ENCODE results near the gene ZC3H18. TPM values are rescaled to one million over a fixed set of nuclear protein-coding genes. Genes with fewer than 3 reads are reported as not detected.

ZC3H18 gene
- total and polyA plus RNA-seq, 10 of the 15 experiments (the other 5 are each of a cell fraction or from before 2014, with no cell fraction given) = 1.0 to 58.3 (median 22.4) TPM

GRCh38 chr16:88673716-88674379, 103.6 kb downstream of the ZC3H18 start (continued):
- TF ChIP-seq, protein P1, sequence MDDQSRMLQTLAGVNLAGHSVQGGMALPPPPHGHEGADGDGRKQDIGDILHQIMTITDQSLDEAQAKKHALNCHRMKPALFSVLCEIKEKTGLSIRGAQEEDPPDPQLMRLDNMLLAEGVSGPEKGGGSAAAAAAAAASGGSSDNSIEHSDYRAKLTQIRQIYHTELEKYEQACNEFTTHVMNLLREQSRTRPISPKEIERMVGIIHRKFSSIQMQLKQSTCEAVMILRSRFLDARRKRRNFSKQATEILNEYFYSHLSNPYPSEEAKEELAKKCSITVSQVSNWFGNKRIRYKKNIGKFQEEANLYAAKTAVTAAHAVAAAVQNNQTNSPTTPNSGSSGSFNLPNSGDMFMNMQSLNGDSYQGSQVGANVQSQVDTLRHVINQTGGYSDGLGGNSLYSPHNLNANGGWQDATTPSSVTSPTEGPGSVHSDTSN (IDR thresholded peaks at IDR 0.05; ENCODE audit: insufficient replicate concordance, low read depth, low read length) = no peak
- TF ChIP-seq BCL11A (IDR thresholded peaks at IDR 0.05; ENCODE audit: low read depth, low read length) (0 out of 2 replicates have a peak, but pooled peaks have one; percentile 6), NFXL1 (IDR thresholded peaks at IDR 0.05; ENCODE audit: borderline replicate concordance) (no peak), ZSCAN29 (IDR thresholded peaks at IDR 0.05) (no peak), SMAD5 (IDR thresholded peaks at IDR 0.05; ENCODE audit: low read depth) (no peak), PKNOX1 (IDR thresholded peaks at IDR 0.05) (peak; percentile 7; the same call in 1 of the 2 replicates), HDGF (IDR thresholded peaks at IDR 0.05) (no peak), SMAD1 (IDR thresholded peaks at IDR 0.05; ENCODE audit: low read depth, partially characterized antibody) (no peak), SUPT20H (IDR thresholded peaks at IDR 0.05; ENCODE audit: borderline replicate concordance, control insufficient read depth, low read depth, low read length) (no peak), YBX1 (IDR thresholded peaks at IDR 0.05) (no peak)
- TF ChIP-seq, protein P2, sequence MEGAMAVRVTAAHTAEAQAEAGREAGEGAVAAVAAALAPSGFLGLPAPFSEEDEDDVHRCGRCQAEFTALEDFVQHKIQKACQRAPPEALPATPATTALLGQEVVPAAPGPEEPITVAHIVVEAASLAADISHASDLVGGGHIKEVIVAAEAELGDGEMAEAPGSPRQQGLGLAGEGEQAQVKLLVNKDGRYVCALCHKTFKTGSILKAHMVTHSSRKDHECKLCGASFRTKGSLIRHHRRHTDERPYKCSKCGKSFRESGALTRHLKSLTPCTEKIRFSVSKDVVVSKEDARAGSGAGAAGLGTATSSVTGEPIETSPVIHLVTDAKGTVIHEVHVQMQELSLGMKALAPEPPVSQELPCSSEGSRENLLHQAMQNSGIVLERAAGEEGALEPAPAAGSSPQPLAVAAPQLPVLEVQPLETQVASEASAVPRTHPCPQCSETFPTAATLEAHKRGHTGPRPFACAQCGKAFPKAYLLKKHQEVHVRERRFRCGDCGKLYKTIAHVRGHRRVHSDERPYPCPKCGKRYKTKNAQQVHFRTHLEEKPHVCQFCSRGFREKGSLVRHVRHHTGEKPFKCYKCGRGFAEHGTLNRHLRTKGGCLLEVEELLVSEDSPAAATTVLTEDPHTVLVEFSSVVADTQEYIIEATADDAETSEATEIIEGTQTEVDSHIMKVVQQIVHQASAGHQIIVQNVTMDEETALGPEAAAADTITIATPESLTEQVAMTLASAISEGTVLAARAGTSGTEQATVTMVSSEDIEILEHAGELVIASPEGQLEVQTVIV (IDR thresholded peaks at IDR 0.05; ENCODE audit: borderline replicate concordance, partially characterized antibody) = no peak
- TF ChIP-seq, protein P3, sequence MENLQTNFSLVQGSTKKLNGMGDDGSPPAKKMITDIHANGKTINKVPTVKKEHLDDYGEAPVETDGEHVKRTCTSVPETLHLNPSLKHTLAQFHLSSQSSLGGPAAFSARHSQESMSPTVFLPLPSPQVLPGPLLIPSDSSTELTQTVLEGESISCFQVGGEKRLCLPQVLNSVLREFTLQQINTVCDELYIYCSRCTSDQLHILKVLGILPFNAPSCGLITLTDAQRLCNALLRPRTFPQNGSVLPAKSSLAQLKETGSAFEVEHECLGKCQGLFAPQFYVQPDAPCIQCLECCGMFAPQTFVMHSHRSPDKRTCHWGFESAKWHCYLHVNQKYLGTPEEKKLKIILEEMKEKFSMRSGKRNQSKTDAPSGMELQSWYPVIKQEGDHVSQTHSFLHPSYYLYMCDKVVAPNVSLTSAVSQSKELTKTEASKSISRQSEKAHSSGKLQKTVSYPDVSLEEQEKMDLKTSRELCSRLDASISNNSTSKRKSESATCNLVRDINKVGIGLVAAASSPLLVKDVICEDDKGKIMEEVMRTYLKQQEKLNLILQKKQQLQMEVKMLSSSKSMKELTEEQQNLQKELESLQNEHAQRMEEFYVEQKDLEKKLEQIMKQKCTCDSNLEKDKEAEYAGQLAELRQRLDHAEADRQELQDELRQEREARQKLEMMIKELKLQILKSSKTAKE (IDR thresholded peaks at IDR 0.05; ENCODE audit: low read depth, poor library complexity, severe bottlenecking) = no peak
- TF ChIP-seq, protein P4, sequence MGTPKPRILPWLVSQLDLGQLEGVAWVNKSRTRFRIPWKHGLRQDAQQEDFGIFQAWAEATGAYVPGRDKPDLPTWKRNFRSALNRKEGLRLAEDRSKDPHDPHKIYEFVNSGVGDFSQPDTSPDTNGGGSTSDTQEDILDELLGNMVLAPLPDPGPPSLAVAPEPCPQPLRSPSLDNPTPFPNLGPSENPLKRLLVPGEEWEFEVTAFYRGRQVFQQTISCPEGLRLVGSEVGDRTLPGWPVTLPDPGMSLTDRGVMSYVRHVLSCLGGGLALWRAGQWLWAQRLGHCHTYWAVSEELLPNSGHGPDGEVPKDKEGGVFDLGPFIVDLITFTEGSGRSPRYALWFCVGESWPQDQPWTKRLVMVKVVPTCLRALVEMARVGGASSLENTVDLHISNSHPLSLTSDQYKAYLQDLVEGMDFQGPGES (IDR thresholded peaks at IDR 0.05) = no peak
- TF ChIP-seq, protein P5, sequence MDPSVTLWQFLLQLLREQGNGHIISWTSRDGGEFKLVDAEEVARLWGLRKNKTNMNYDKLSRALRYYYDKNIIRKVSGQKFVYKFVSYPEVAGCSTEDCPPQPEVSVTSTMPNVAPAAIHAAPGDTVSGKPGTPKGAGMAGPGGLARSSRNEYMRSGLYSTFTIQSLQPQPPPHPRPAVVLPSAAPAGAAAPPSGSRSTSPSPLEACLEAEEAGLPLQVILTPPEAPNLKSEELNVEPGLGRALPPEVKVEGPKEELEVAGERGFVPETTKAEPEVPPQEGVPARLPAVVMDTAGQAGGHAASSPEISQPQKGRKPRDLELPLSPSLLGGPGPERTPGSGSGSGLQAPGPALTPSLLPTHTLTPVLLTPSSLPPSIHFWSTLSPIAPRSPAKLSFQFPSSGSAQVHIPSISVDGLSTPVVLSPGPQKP (IDR thresholded peaks at IDR 0.05; ENCODE audit: low read depth, low read length) = no peak

Data from GM12878 (cell line).